Ascending aorta (tissue), 2 donors: ENCODE data around the gene HOXD8. TPM values are rescaled to one million over a fixed set of nuclear protein-coding genes. Genes with fewer than 3 reads are reported as not detected.
A peak's percentile ranks its signal among the peaks of the same experiment; 100 is the strongest.

Experiments used
- DNase-seq, 2 donors: peaks; one replicate each; pipeline ENCODE4 v3.0.0-alpha.2; 2019; ENCODE audit warnings: low spot score in 2 of 2
- H3K27ac ChIP-seq, 2 donors: fragments of 200-600 bp; sonication (generic); one replicate each; pipeline ENCODE4 v1.5.1; 2016 to 2017; ENCODE audit warnings: mild to moderate bottlenecking in 1 of 2
- H3K27me3 ChIP-seq: fragments of 200-600 bp; sonication (generic); one replicate; pipeline ENCODE4 v1.5.1; 2017
- H3K36me3 ChIP-seq, 2 donors: fragments of 200-600 bp; sonication (generic); one replicate each; pipeline ENCODE4 v1.5.1; 2016
- H3K4me1 ChIP-seq, 2 donors: fragments of 200-600 bp; sonication (generic); one replicate each; pipeline ENCODE4 v1.5.1; 2016 to 2017; ENCODE audit warnings: mild to moderate bottlenecking in 1 of 2
- H3K4me3 ChIP-seq, 2 donors: fragments of 200-600 bp; sonication (generic); one replicate each; pipeline ENCODE4 v1.5.1; 2016 to 2017; ENCODE audit warnings: mild to moderate bottlenecking in 1 of 2
- H3K9me3 ChIP-seq, 2 donors: fragments of 200-600 bp; sonication (generic); one replicate each; pipeline ENCODE4 v1.5.1; 2016
- intact Hi-C: fragments of 100-400 bp; cut with DNase I; formaldehyde crosslinking; loops from one replicate; pipeline ENCODE4 v1.15.1; 2023
- total RNA-seq: library from RNA; depleted of rRNA; stranded (reverse); fragments of >200 nt; gene quantifications from one replicate; pipeline ENCODE4 v1.1.0, GENCODE V29; 2016
- TF ChIP-seq, protein P1 (sequence below), 3 experiments: fragments of 200-600 bp in 2 of 3; fragments of 450-650 bp in 1 of 3; sonication (generic) in 2 of 3; IDR thresholded peaks; one replicate each; pipeline ENCODE4 v1.5.1; 2016 to 2019; ENCODE audit warnings: antibody characterized with exemption in 3 of 3, mild to moderate bottlenecking in 1 of 3, moderate library complexity in 1 of 3

HOXD8 gene
- total RNA-seq, 1 donor from 2014 or later, result 19.8 TPM

DNA sequence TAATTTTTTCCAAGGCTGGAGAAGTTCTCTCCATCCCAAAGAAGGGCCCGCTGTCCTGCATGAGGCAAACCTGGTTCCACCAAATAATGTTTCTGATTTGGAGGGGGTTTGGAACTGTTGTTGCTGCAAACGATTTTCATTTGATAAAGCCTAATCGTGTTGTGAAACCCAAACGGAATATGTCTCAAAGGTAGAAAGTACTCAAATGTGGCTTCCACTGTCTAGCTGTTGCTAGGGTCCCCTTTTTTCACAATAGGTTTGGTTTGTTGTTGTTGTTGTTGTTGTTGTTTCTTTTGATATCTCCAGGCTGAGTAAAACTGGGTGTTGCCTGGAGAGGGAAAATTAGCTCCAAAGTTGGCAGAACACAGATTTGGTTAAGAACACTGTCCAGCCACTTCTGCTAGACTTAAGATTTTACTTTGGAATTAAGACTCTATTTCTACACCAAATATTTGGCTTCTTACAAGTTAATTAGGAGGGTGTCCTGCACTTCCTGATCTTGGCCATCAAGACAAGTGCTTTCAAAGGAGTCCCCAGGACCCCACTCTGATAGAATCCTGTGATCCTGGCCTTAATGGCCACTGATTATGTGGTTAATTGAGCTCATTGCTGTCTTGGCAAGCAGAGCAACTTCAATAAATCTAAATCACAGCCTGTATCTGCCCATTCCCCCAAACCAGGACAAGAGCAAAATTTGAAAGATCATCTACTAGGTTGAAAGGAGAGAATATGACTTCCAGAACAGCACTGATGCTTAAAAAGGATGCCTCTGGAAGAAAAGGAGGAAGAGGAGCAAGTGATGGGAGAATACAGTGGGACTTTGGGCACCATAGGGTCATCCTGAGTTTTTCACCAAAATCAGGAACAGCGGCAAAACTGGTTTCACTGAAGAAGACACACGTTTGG lies 40.3 kb upstream of the HOXD8 start:
- intact Hi-C loops, result loop anchor here (1.0 to 5.0 kb wide), 2 partner anchors 87 to 399 kb away; partner anchors contain the start of gene LNPK
- TF ChIP-seq, protein P1, sequence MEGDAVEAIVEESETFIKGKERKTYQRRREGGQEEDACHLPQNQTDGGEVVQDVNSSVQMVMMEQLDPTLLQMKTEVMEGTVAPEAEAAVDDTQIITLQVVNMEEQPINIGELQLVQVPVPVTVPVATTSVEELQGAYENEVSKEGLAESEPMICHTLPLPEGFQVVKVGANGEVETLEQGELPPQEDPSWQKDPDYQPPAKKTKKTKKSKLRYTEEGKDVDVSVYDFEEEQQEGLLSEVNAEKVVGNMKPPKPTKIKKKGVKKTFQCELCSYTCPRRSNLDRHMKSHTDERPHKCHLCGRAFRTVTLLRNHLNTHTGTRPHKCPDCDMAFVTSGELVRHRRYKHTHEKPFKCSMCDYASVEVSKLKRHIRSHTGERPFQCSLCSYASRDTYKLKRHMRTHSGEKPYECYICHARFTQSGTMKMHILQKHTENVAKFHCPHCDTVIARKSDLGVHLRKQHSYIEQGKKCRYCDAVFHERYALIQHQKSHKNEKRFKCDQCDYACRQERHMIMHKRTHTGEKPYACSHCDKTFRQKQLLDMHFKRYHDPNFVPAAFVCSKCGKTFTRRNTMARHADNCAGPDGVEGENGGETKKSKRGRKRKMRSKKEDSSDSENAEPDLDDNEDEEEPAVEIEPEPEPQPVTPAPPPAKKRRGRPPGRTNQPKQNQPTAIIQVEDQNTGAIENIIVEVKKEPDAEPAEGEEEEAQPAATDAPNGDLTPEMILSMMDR (IDR thresholded peaks at IDR 0.05), result no peak
- no peak for DNase-seq
- no peak overlapping the region for H3K27ac ChIP-seq
- no peak overlapping the region for H3K4me3 ChIP-seq
- no peaks in the 10 kb centered on the region for H3K36me3 ChIP-seq
- no peaks in the 10 kb centered on the region for H3K9me3 ChIP-seq
- H3K4me1 ChIP-seq, result peaks cover 5% of the 10 kb centered on the region in 2 donors
- peaks cover 70% of the 10 kb centered on the region for H3K27me3 ChIP-seq

DNA sequence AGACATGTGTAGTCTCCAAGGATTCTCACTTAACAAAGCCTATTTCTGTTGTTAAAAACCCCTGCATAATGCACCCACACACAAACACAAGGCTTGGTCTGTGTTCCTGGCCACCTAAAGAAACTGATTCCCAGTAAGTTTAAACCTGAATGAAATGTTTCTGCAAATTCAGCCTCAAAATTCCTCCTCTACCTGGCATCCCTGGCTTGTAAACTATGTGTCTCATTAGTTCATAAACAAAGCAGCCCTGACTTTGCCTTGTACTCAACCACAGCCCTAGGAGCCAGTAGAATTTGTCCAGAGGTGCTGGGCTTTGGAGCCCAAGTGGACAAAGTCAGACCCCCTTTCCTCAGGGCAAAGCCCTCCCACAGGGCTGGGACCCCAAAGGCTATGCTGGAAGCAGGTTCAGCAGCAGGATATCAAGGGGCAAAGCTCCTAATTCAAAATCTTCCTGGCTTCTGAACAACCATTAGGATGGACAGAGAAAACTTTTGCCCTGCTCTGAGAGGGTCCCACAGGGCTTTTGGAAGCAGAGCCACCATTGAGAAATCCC lies 39.6 kb upstream of the HOXD8 start:
- no peak for DNase-seq
- Histone ChIP-seq H3K36me3 (no peaks in the 10 kb centered on the region), H3K27ac (no peak overlapping the region), H3K9me3 (no peaks in the 10 kb centered on the region), H3K4me3 (no peak overlapping the region), H3K27me3 (peaks cover 69% of the 10 kb centered on the region), H3K4me1 (peaks cover 5% of the 10 kb centered on the region in 2 donors)
- intact Hi-C loops, result loop anchor here (5.0 to 10.0 kb wide), 4 partner anchors 88 to 1755 kb away; partner anchors contain the start of genes LNPK and SP9
- TF ChIP-seq, protein P1 (IDR thresholded peaks at IDR 0.05), result no peak

DNA sequence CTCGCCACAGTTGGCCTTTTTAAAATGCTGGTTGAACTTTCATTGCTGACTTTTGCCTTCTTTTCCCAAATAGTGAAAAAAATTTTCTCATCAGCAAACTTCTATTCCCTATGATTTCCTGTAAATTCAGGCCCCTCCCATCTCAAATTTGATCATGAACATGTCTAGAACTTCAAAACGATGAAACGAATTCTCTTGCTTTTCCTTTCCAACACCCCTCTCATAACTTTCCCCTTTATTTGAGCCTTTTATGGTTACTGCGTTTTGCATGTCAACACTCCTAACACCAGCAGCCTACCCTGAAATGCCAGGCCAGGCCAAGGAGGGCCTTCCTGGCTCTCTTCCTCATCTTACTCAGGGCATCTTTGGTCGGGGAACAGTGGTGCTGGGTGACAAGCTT lies 38.6 kb upstream of the HOXD8 start:
- Histone ChIP-seq H3K4me1 (peaks cover 5% of the 10 kb centered on the region in 2 donors), H3K27me3 (peaks cover 68% of the 10 kb centered on the region), H3K27ac (no peak overlapping the region), H3K36me3 (no peaks in the 10 kb centered on the region), H3K9me3 (no peaks in the 10 kb centered on the region), H3K4me3 (no peak overlapping the region)
- TF ChIP-seq, protein P1 (IDR thresholded peaks at IDR 0.05), result no peak
- DNase-seq, result no peak
- intact Hi-C loops, result loop anchor here (5.0 to 10.0 kb wide), 3 partner anchors 724 to 1756 kb away; partner anchors contain the start of gene SP9

DNA sequence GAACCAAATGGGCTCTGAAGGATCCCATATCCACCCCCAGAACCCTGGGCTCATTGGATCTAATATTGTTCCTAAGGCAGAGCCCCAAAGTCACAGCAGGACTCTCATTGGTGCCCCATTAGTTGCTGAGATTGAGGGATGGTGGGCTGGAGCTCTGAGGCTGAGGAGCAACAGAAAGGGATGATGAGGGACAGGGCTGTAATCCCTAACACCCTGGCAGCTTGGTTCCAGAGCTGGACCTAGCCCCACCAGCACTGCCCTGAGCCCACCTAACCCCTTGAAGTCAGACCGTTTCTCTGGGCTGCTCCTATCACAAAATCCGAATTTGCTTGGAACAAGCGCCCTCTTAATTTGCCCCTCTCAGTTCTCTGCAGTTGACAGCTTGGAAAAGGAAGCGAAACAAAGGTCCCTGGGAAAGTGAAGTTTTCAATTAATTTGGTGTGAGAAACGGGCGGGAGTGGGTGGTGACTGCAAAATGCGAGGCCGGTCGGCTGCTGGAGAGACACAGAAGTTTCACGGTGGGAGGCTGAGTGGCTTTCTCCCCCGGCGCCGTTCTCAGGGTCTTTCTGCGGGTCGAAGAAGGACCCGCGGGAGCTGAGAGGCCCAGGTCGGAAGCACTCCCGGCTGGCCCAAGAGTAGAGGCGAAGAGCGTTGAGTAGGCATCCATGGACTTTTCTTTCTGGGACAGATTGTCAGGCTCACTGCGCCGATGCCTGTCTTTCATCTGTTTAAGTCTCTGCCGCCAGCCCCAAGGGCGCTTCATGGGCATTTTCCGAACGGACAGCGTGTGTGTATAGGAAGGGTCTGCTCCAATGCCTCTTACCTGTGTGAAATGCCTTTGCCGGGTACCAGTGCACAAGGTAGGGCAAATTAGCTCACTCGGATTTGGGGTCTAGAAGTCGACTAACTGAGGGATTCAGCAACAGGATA lies 37.9 kb upstream of the HOXD8 start:
- H3K27me3 ChIP-seq, result peaks cover 62% of the 10 kb centered on the region
- H3K4me3 ChIP-seq, result no peak overlapping the region
- H3K27ac ChIP-seq, result no peak overlapping the region
- DNase-seq, result peak in 1 of 2 donors; percentile 34
- H3K36me3 ChIP-seq, result no peaks in the 10 kb centered on the region
- peaks cover 6 to 7% of the 10 kb centered on the region in 2 donors for H3K4me1 ChIP-seq
- intact Hi-C loops, result loop anchor here (5.0 to 10.0 kb wide), 3 partner anchors 724 to 1757 kb away; partner anchors contain the start of gene SP9
- H3K9me3 ChIP-seq, result no peaks in the 10 kb centered on the region
- TF ChIP-seq, protein P1 (IDR thresholded peaks at IDR 0.05), result no peak
